ENCODE measurements around the gene SERPINB13. TPM values are rescaled to one million over a fixed set of nuclear protein-coding genes. Genes with fewer than 3 reads are reported as not detected.

SERPINB13 gene
- polyA plus RNA-seq, 1 donor (not counting 4 experiments of a cell fraction or from before 2014, with no cell fraction given), result 44.6 TPM

Other genes starting within 250 kb of the SERPINB13 start
- gene KDSR, start 220.1 kb upstream of the SERPINB13 start, polyA plus RNA-seq, result 58.3 to 86.4 TPM (median 68.6 TPM) in 3 replicates
- 45.7 to 65.3 TPM (median 54.9 TPM) in 3 replicates for gene VPS4B, start 164.9 kb upstream of the SERPINB13 start, polyA plus RNA-seq
- 473 to 1,046 TPM (median 833 TPM) in 3 replicates for gene SERPINB5, start 110.4 kb upstream of the SERPINB13 start, polyA plus RNA-seq
- gene SERPINB12, start 45.0 kb upstream of the SERPINB13 start, polyA plus RNA-seq, result 0.05 to 0.21 TPM (median 0.10 TPM) in 3 replicates
- 0.52 to 4.7 TPM (median 2.4 TPM) in 3 replicates for gene SERPINB4, start 56.9 kb downstream of the SERPINB13 start, polyA plus RNA-seq
- 3.8 to 26.8 TPM (median 12.7 TPM) in 3 replicates for gene SERPINB3, start 74.5 kb downstream of the SERPINB13 start, polyA plus RNA-seq
- gene SERPINB11, start 115.6 kb downstream of the SERPINB13 start, polyA plus RNA-seq, result not detected in 3 replicates
- 293 to 589 TPM (median 408 TPM) in 3 replicates for gene SERPINB7, start 188.1 kb downstream of the SERPINB13 start, polyA plus RNA-seq

All from keratinocyte (primary cell).